Measurements from ENCODE around the gene ABR.
"Not testable (repeated sequence)": the region's sequence is repeated elsewhere in the genome, so short reads cannot be mapped to it uniquely, and the experiment has no call there.

The ABR gene

GRCh38 chr17:1202291-1202690, 22.5 kb upstream of the ABR start:
- H3K9ac ChIP-seq (ENCODE audit: low read depth, low read length, poor library complexity, severe bottlenecking) = no peak overlapping the region
- H3K4me1 ChIP-seq (ENCODE audit: insufficient read depth, low read length, poor library complexity, severe bottlenecking) = peaks cover 48% of the 10 kb centered on the region
- no peak overlapping the region for H3K4me3 ChIP-seq (ENCODE audit: low read length, poor library complexity, severe bottlenecking)
- H2AFZ ChIP-seq (ENCODE audit: low read length) = no peak overlapping the region
- H3K4me2 ChIP-seq (ENCODE audit: low read depth, low read length, poor library complexity, severe bottlenecking) = no peak overlapping the region
- H3F3A ChIP-seq (ENCODE audit: low read depth) = peaks cover 17% of the 10 kb centered on the region
- H3K36me3 ChIP-seq (ENCODE audit: insufficient read depth, low read length) = no peaks in the 10 kb centered on the region
- H3K27me3 ChIP-seq (ENCODE audit: insufficient read depth, low read length, poor library complexity, severe bottlenecking) = no peaks in the 10 kb centered on the region
- H4K20me1 ChIP-seq (ENCODE audit: insufficient read depth, low read length, poor library complexity, severe bottlenecking) = no peaks in the 10 kb centered on the region
- no peaks in the 10 kb centered on the region for H3K79me2 ChIP-seq (ENCODE audit: insufficient read depth, low read length)
- H3K9me3 ChIP-seq (ENCODE audit: insufficient read depth, low read depth, low read length) = no peaks in the 10 kb centered on the region
- TF ChIP-seq, protein P1, sequence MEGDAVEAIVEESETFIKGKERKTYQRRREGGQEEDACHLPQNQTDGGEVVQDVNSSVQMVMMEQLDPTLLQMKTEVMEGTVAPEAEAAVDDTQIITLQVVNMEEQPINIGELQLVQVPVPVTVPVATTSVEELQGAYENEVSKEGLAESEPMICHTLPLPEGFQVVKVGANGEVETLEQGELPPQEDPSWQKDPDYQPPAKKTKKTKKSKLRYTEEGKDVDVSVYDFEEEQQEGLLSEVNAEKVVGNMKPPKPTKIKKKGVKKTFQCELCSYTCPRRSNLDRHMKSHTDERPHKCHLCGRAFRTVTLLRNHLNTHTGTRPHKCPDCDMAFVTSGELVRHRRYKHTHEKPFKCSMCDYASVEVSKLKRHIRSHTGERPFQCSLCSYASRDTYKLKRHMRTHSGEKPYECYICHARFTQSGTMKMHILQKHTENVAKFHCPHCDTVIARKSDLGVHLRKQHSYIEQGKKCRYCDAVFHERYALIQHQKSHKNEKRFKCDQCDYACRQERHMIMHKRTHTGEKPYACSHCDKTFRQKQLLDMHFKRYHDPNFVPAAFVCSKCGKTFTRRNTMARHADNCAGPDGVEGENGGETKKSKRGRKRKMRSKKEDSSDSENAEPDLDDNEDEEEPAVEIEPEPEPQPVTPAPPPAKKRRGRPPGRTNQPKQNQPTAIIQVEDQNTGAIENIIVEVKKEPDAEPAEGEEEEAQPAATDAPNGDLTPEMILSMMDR (conservative IDR thresholded peaks at IDR 0.05; ENCODE audit: low read length) = no peak
- no peak for TF ChIP-seq EZH2phosphoT487 (IDR thresholded peaks at IDR 0.05; ENCODE audit: borderline replicate concordance)
- H3K9me2 ChIP-seq (replicated peaks; ENCODE audit: low read depth, low read length) = no peaks in the 10 kb centered on the region

- Histone ChIP-seq H2AFZ (ENCODE audit: low read length) (no peak overlapping the region; the same call in 1 of the 2 replicates), H3K9me2 (replicated peaks; ENCODE audit: low read depth, low read length) (no peaks in the 10 kb centered on the region), H3K9me3 (ENCODE audit: insufficient read depth, low read depth, low read length) (no peaks in the 10 kb centered on the region), H3K9ac (ENCODE audit: low read depth, low read length, poor library complexity, severe bottlenecking) (peak overlapping the region; percentile 26), H3K36me3 (ENCODE audit: insufficient read depth, low read length) (no peaks in the 10 kb centered on the region), H3K4me2 (ENCODE audit: low read depth, low read length, poor library complexity, severe bottlenecking) (peak overlapping the region; percentile 32), H4K20me1 (ENCODE audit: insufficient read depth, low read length, poor library complexity, severe bottlenecking) (no peaks in the 10 kb centered on the region), H3F3A (ENCODE audit: low read depth) (peaks cover 22% of the 10 kb centered on the region), H3K79me2 (ENCODE audit: insufficient read depth, low read length) (no peaks in the 10 kb centered on the region), H3K4me3 (ENCODE audit: low read length, poor library complexity, severe bottlenecking) (no peak overlapping the region), H3K27me3 (ENCODE audit: insufficient read depth, low read length, poor library complexity, severe bottlenecking) (no peaks in the 10 kb centered on the region), H3K4me1 (ENCODE audit: insufficient read depth, low read length, poor library complexity, severe bottlenecking) (peaks cover 54% of the 10 kb centered on the region)
- no peak for TF ChIP-seq EZH2phosphoT487 (IDR thresholded peaks at IDR 0.05; ENCODE audit: borderline replicate concordance)
- TF ChIP-seq, protein P1 (conservative IDR thresholded peaks at IDR 0.05; ENCODE audit: low read length) = no peak
Observed at GRCh38 chr17:1201132-1201702, 21.4 kb upstream of the ABR start.

GRCh38 chr17:1199271-1199743, 19.5 kb upstream of the ABR start:
- peak overlapping the region; percentile 70 for H3K9ac ChIP-seq (ENCODE audit: low read depth, low read length, poor library complexity, severe bottlenecking)

More at GRCh38 chr17:1199271-1199743, 19.5 kb upstream of the ABR start:
- peaks cover 54% of the 10 kb centered on the region for H3K4me1 ChIP-seq (ENCODE audit: insufficient read depth, low read length, poor library complexity, severe bottlenecking)
- not testable (repeated sequence) for H4K20me1 ChIP-seq (ENCODE audit: insufficient read depth, low read length, poor library complexity, severe bottlenecking); H3K36me3 ChIP-seq (ENCODE audit: insufficient read depth, low read length); H3K9me2 ChIP-seq (replicated peaks; ENCODE audit: low read depth, low read length); H3K9me3 ChIP-seq (ENCODE audit: insufficient read depth, low read depth, low read length); H2AFZ ChIP-seq (ENCODE audit: low read length); H3K79me2 ChIP-seq (ENCODE audit: insufficient read depth, low read length); H3K27me3 ChIP-seq (ENCODE audit: insufficient read depth, low read length, poor library complexity, severe bottlenecking)
- H3K4me2 ChIP-seq (ENCODE audit: low read depth, low read length, poor library complexity, severe bottlenecking) = peak overlapping the region; percentile 83
- H3K4me3 ChIP-seq (ENCODE audit: low read length, poor library complexity, severe bottlenecking) = peak overlapping the region; percentile 3
- H3F3A ChIP-seq (ENCODE audit: low read depth) = peaks cover 22% of the 10 kb centered on the region

Measured in Loucy (cell line).